ENCODE data around the gene HOXB4.

Gene HOXB4

DNA sequence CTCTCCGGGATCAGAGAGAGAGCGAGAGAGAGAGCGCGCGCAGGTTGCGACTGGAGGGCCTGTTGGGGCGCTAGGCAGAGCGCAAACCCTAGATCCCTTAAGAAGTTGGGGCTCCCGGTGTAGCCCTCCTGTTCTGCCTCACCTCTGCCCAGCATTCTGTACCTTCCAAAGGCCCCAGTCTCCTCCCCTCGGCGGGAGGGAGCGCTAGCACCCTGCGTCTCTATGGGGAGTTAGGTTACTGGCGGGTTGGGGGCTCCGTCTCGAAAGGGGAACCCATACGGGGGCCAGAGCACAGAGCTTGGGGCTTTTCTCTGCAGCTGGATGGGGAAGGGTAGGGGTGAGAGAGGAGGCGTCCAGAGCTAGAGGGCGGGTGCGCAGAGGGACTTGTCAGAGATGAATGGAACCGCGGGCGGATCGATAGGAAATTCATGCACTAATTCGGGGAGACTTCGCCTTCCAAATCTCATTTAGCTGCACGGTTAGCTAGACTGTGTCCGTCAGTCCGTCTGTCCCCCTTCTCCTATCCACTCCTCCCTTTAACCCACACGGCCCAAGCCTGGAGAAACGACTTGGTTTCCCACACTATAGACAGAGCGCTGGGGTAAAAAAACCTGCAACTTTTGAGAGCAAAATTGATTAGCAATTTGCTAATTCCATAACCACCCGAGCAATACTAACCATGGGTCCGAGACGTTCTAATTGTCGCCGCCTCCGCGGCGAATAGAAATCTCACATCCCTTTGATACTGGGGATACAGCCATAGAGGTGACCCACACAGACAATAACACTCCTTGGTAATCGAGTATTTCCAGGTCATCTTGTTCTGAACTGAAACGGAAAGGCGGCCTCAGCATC, 693 bp upstream of the HOXB4 start:
- intact Hi-C loops (cut with DNase I) = no loop called here
- no peak for DNase-seq

DNA sequence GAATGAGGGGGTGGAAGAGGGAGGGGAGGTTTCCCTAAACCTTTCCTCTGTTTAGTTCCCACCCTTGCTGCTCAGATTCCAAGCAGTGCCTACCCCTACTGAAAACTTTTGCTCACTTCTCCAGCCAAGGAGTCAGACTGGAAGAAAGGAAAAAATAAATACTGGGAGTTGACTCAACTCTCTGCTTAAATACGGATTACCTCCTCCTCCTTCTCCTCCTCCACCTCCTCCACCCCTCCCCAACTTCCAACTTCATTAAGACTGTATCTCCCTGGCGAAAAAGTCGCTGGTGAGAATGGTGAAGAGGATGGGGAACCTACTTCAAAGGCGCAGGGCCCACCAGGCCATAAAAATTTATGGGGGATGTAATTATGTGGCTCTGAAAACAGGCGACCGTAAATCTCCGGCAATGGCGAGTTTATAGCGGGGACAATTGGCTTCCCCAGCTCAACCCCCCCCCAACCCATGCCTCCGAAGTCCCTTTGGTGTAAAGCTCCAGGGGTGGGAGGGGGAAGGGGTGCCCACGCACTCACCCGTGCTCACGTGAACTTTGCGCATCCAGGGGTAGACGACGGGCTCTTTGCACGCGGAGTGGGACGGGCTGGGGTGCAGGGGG, 712 bp downstream of the HOXB4 start:
- no peak for DNase-seq
- intact Hi-C loops (cut with DNase I) = no loop called here

DNA sequence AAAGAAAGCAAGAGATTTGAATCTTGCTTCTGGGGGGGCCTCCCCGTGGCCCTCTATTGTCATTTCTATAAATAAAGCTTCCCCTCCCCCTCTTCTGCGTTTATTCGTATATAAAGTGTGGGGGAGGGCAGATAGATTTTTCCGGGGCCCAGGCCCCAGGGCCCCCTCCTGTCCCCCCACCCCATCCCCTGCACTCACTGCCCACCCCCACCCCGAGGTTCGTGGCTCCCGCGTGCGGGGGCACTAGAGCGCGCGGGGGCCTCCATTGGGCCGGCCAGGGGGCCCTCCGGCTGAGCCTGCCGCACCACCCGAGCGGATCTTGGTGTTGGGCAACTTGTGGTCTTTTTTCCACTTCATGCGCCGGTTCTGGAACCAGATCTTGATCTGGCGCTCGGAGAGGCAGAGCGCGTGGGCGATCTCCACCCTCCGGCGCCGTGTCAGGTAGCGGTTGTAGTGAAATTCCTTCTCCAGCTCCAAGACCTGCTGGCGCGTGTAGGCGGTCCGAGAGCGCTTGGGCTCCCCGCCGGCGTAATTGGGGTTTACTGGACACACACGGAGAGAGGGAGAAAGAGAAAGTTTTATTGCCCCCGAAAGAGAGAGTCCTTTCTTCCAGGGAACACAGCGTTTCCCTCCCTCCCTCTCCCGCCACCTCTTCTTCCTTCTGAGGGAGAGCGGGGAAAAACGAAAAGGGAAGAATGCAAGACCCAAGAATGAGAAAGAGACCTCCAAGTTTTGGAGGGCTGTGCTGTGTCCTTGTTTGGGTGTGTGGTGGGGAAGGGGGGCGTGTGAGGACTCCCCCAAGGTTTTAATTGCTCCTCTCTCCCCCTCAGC, 1.5 kb downstream of the HOXB4 start:
- intact Hi-C loops (cut with DNase I) = no loop called here

DNA sequence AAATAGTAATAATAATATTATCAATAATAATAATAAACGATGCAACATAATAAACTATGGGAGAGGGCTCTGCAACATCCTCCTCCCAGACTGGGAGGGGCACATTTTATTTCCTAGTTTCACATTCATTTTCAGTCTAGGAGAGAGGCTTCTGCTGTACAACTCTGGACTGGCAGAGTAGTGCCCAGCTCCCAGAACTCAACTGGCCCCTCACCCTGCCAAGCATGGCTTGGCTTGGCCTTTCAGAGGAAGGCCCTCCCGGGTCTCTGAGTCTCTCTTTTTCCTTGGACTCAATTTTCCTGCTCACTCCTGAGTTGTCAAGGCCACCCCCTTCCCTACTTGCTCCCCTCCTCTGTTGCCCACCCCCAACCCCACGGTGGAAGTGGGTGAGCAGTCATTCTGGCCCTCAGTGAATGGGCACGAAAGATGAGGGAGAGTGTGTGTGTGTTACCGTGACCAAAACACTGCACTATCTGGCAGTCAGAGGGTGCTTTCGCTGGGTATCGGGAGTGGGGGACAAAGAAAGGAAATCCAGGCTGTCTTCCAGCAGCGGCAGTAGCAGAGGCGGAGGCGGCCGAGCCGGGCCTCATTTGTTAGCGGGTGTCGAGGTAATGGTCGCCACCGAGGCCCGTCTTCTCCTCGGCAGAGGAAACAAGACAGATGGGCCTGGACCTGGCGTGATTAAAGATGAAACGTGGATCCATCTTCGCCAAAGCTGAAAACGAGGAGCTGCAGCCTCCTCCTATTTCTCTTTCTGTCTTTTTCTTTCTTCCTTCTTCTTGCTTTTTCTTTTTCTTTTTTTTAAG, 2.3 kb downstream of the HOXB4 start:
- intact Hi-C loops (cut with DNase I) = no loop called here
- no peak for DNase-seq

More for the DNA sequence above, 1.5 kb downstream of the HOXB4 start:
- no peak for DNase-seq

DNA sequence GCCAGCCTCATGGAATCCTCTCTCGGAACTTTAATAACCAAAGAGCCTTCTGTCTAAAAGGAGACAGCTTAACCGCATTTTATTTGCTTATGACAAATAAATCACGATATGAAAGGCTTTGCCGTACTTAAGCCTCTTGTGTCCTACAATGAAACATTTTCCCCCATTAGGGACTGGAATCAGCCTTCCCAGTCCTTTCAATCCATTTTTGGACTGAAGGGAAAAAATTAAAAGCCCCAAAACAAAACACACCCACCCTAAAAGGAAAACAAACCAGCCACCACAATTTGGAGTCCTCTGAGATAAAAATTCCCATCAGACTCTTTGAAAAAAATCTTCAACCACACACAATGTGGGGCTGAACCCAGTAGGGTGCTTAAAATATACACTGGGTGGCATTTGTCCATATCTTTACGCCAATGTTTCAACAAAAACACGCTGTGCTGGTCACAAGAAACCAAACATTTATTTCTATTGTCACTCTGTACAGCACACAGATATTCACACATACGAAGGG, 3.0 kb downstream of the HOXB4 start:
- intact Hi-C loops (cut with DNase I) = no loop called here

DNA sequence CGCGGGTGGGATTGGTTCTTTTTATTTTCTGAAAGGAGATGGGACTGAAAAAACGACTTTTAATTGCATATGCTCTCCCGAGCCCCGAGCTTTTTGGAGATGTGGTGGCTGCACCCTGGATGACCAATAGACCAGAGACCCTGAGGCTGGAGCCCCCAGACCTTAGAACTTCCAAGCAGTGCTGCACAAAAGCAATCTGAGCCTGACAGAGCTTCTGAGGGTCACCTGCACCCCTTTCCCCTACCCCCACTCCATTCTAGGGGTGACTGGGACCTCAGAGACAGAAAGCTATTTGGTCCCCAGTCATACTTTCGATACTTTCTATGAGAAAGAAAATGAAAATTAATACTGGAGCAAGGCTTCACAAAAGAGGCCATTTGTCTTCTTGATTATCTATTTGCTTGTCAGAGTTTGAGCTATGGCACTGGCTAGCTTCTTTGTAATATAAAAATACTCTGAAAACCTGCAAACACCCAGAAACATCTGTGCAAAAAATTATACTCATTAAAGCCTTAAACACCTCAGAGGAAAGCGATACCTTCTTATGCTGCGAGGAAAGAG, 3.6 kb downstream of the HOXB4 start:
- no peak for DNase-seq
- intact Hi-C loops (cut with DNase I) = no loop called here

More for the DNA sequence above, 3.0 kb downstream of the HOXB4 start:
- no peak for DNase-seq

DNA sequence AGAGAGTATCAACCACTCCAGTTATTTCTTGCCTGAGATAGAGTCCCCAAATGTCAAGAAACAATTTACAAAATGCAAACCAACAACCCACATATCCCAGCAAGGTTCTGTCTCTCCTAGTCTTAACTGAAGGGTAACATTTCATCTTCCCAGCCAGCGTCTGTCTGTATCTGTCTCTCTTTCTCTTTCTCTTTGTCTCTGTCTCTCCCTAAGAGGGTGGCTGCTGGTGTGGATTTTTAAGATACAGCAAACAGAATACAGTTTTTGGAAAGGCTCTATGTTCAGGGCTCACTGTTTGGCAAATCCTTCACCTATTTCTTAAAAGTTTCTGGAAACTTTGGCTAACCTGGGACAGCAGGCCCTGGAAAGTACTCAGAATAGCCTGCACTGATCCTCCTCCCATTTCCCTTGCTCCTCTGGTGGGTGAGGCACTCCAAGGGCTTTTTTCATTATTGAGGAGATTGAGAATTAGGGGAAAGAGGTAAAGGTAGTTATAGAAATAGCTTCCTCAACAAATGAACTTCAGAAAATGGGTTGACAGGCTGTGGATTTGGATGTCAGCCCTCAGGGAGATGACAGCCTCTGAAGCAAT, 6.2 kb downstream of the HOXB4 start:
- DNase-seq = no peak
- intact Hi-C loops (cut with DNase I) = no loop called here

DNA sequence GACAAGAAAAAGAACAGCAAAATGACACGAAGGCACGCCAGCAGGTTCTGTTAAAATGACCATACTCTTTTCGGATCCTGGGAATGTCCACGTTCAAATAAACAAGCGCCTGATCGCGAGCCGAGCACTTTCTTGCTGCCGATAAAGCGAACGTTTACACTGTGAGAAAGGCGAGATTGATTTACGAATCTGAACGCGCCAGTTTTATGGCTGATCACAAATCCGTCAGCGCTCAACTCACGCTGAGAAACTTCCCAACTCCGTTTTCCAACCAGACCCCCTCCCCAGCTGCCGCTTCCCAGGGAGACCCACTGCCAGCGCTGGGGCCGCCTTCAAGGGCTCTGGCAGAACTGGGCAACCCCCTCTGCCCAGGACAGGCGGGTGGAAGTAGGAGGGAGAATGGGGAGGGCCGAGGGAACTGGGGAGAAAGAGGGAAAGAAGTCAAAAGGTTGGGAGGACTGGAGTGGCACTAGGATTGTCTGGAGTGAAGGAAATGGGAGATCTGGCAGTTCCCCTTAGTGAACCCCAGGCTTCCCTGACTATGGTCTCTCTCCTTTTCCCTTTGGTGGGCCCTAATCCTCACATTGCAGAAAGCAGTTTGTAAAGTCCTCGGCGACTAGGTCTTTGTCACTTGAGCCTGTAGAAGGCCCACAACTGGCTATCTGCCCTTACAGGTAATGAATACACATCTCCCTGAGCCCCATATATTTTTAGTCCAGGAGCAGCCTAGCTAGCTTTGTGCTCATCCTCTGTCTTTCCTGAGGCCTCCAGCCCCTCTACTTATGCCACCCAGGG, 6.9 kb downstream of the HOXB4 start:
- DNase-seq = no peak
- intact Hi-C loops (cut with DNase I) = no loop called here

DNA sequence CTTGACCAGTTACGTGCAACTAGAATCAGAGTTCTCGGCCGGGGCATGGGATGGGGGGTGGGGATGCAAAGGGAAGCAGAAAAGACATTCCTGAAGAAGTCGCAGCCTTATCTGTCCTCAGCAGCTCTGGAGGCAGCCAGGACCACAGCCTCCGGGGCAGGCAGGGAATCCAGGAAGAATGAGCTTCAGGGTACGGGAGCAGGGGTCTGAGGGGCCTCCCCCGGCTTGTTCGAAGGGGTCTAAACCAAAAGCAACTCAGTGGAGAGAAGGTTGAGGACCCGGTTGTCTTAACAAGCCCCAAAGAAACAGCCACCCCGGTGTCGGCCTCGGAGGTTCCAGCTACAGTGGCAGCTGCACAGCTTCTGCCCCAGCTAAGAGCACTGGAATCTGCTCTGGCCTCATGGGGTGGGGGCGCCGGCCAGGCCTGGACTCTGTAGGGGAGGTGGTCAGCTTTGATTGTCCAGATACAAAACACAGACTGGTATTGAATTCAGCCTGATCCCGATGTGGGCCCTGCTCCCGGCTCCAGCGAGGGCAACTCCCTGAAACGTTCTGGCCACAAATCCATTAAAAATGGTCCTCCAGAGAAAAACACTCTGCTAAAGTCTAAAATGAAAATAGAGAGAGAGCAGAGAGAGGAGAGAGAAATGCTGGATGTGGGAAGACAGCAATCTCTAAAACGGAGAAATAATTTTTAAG, 7.7 kb downstream of the HOXB4 start:
- intact Hi-C loops (cut with DNase I) = no loop called here
- no peak for DNase-seq

DNA sequence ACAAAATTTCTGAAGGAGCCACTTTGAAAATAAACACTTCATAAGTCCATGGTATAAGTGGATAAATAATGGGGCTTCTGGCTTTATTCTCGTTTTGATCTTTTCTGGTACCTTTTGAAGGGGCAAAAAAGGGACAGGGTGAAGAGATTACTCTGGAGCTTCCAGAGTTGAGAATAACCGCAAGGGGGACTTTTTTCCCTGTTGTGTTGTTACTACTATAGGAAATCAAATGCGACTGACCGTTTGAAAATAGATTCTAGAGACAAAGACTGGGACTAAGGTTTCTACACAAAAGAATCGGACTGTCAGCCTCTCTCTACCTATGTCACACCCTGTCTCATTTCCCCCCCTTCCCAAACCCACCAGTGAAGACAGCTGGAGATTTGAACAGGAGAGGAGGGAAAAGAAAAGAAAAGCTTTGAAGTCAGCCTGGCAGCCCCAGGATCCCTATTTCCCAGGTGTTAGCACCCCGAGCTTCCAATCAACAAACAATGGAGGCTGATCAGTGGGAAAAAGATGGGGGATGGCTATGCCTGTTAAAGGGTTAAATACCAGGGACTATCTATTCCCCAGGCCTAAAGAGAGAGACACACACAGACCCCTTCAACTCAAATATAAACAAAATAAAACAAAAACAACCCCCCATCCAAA, 8.4 kb downstream of the HOXB4 start:
- no peak for DNase-seq
- intact Hi-C loops (cut with DNase I) = no loop called here

DNA sequence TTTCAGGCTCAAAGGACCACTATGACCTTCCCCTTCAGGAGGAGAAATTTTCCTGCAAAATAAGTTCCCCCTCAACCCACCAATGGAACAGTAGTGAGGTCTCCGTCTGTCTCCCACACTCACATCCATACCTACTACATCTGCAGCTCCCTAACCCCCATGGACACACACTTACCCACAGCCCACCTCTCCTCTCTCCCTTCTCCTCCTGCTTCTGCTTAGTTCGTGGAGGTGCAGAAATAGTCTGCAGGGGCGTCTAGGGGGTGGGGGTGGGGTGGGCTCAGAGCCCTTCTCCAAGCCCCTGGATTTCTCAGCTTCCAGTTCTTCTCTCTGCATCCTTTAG, 8.9 kb downstream of the HOXB4 start:
- no peak for DNase-seq
- intact Hi-C loops (cut with DNase I) = no loop called here

DNA sequence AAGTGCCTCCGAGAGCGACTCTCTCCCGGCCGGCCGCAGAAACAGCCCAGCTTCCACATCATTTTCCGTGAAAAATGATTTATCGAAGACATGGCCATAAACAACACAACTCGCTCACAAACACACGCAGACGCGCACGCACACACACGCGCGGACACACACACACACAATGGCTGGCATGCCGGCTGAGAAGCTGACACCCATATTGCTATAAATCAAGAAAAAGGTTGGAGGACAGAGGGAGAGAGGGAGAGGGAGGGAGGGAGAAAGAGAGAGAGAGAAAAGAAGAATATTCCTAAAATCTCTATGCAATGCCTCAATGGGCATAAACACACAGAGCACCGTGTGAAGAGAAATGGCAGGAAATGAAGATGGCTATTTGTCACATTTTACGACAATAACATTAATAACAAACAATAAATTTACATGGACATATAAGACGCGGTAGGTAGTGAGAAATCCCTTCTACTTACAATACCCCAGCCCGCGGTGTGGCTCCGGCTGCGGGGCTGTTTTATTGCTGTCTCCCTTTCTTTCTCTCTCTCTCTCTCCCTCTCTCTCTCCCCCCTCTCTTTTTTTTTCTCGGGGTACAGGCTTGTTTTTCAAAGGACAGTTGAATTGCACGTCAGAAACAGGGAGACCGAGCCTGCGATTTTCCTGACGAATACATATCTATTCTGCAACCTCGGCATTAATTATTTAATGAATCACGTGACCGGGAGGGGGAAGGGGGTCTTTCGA, 9.5 kb downstream of the HOXB4 start:
- intact Hi-C loops (cut with DNase I) = no loop called here
- no peak for DNase-seq

DNA sequence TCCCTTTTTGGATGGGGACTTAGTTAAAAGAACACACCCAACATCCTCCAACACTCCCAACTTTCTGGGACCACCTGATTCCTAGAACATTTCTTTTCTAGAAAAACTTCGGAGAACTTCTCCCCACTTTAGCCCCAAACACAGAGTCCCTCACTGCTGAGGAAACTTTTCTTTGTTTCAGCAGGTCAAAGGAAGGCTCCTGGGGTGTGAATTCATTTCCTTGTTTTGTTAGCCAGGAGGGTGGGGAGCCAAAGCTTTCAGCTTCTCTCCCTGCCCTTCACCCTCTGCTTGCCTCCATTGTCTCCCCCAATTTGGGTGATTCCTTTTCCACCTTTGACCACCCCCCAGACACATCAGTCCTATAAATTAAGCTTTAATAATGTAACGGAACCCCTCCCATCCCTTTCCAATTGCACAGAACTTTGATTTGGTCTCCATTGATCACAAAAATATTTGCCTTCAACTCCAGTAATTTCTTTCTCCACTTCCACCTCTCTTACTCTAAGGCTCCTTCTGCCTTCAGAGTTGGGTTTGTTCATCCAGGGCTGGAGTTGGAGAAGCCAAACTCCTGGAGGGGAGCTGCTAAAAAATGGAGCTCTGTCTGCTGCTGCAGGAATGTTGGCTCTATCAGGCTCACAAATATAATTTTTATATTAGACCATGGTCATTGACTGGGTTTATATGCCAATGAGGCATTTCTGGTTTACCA, 10.3 kb downstream of the HOXB4 start:
- DNase-seq = no peak
- intact Hi-C loops (cut with DNase I) = no loop called here

DNA sequence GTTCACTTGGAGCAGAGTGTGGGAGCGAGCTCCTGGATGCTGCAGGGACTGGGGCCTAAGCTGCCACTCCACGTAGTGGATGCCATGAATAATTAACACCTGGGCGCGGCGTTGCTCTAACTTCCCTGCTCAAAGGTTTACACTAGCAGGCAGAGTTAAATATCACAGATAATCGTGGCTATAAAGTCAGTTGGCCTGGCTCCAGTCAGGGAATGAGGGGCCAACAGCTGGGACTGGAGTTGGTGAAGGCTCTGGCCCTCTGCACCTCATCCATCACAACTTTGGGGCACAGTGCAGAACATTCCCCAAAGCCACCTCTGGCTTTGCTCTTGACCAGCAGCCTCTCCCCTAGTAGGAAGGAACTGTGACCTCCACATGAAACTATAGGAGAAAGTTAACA, 10.9 kb downstream of the HOXB4 start:
- DNase-seq = no peak
- intact Hi-C loops (cut with DNase I) = no loop called here

DNA sequence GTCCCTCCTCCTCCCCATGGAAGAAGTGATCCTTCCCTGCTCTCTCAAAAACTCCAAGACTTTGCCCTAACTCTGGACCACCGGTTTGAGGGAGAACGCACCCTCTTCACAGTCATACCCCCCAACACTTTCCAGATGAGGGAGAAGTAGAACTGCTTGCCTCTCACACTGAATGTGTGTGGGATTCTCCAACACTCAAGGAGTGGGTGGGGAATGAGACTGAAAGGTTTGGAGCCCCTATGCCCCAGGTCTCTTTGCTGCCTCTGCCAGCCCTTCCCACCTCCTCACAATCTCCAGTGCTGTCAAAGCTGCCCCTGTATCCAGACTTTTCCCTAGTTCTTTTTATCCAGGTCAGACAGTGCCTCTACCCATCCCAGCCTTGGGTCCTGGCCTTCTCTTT, 11.4 kb downstream of the HOXB4 start:
- intact Hi-C loops (cut with DNase I) = no loop called here
- DNase-seq = no peak
